IMR-90 (cell line): ENCODE data around the gene IRAG1. TPM values are rescaled to one million over a fixed set of nuclear protein-coding genes. Genes with fewer than 3 reads are reported as not detected.

Experiments
- ATAC-seq: fragments of 200-7000 bp; cut with Tn5 transposase; 2 replicates; pipeline ENCODE4 v1.9.1; 2020; ENCODE audit warnings: low read depth, mild to moderate bottlenecking, moderate library complexity
- BruUV-seq: library from RNA; stranded (reverse); fragments of 400-500 nt; replicated peaks from 2 replicates; lab custom pipeline; 2021; lab: Mats Ljungman, UMichigan
- CTCF ChIA-PET: fragments of 300-600 bp; formaldehyde crosslinking; extraction: SDS; loops from one replicate; lab custom pipeline; 2021; ENCODE audit warnings: antibody characterized with exemption; lab: Yijun Ruan, JAX
- POLR2A ChIA-PET: fragments of 300-600 bp; sonication (Branson Sonifier 250); formaldehyde crosslinking; loops from one replicate; lab custom pipeline; 2022; ENCODE audit warnings: antibody characterized with exemption; ENCODE audit not compliant: unreplicated experiment; lab: Charles Lee
- DNase-seq: peaks from one replicate; pipeline ENCODE4 v3.0.0; 2013
- H2AFZ ChIP-seq: replicated peaks from 2 replicates; pipeline ENCODE3; 2013; ENCODE audit warnings: low read length, mild to moderate bottlenecking; ENCODE audit not compliant: poor library complexity
- H2AK5ac ChIP-seq: 2 replicates; pipeline ENCODE4 v1.6.1; 2013; ENCODE audit warnings: low read depth, low read length, inconsistent platforms
- H2AK9ac ChIP-seq: replicated peaks from 2 replicates; pipeline ENCODE3; 2013; ENCODE audit warnings: mild to moderate bottlenecking, low read depth, low read length, moderate library complexity; ENCODE audit not compliant: poor library complexity
- H2BK120ac ChIP-seq: 2 replicates; pipeline ENCODE4 v1.6.1; 2013; ENCODE audit warnings: low read depth, low read length, inconsistent platforms
- H2BK15ac ChIP-seq: 3 replicates; pipeline ENCODE4 v1.6.1; 2013; ENCODE audit warnings: low read depth, low read length, inconsistent platforms
- H2BK20ac ChIP-seq: 2 replicates; pipeline ENCODE4 v1.6.1; 2013; ENCODE audit warnings: low read depth, mild to moderate bottlenecking, inconsistent platforms, low read length, moderate library complexity
- H2BK5ac ChIP-seq: 2 replicates; pipeline ENCODE4 v1.6.1; 2013; ENCODE audit warnings: mild to moderate bottlenecking, low read depth, low read length, inconsistent platforms; ENCODE audit not compliant: poor library complexity, severe bottlenecking
- H3K14ac ChIP-seq: replicated peaks from 2 replicates; pipeline ENCODE4 v1.6.1; 2013; ENCODE audit warnings: low read depth, low read length, inconsistent platforms
- H3K18ac ChIP-seq: 2 replicates; pipeline ENCODE4 v1.6.1; 2013; ENCODE audit warnings: low read depth, low read length, control low read depth
- H3K23ac ChIP-seq: 2 replicates; pipeline ENCODE4 v1.6.1; 2013; ENCODE audit warnings: low read depth, low read length, inconsistent platforms
- H3K27ac ChIP-seq: 2 replicates; pipeline ENCODE4 v1.5.1; 2013; ENCODE audit warnings: mild to moderate bottlenecking, control low read depth, low read length; ENCODE audit not compliant: insufficient read depth
- H3K27me3 ChIP-seq: 2 replicates; pipeline ENCODE4 v1.6.1; 2013; ENCODE audit warnings: low read length; ENCODE audit not compliant: control insufficient read depth, insufficient read depth
- H3K36me3 ChIP-seq: 2 replicates; pipeline ENCODE4 v1.6.1; 2013; ENCODE audit warnings: low read length, mixed read lengths; ENCODE audit not compliant: control insufficient read depth, insufficient read depth
- H3K4ac ChIP-seq: 2 replicates; pipeline ENCODE4 v1.6.1; 2013; ENCODE audit warnings: low read depth, low read length, inconsistent platforms
- H3K4me1 ChIP-seq: 2 replicates; pipeline ENCODE4 v1.6.1; 2013; ENCODE audit warnings: low read length, mixed read lengths; ENCODE audit not compliant: control insufficient read depth, insufficient read depth
- H3K4me2 ChIP-seq: 2 replicates; pipeline ENCODE4 v1.6.1; 2013; ENCODE audit warnings: low read depth, mild to moderate bottlenecking, control low read depth, low read length, moderate library complexity
- H3K4me3 ChIP-seq: 2 replicates; pipeline ENCODE4 v1.5.1; 2013; ENCODE audit warnings: low read depth, mild to moderate bottlenecking, control low read depth, low read length, moderate library complexity; ENCODE audit not compliant: insufficient read depth
- H3K56ac ChIP-seq: 2 replicates; pipeline ENCODE4 v1.6.1; 2013; ENCODE audit warnings: low read length, inconsistent platforms; ENCODE audit not compliant: insufficient read depth; ENCODE audit errors: extremely low read depth
- H3K79me1 ChIP-seq, 2 experiments: 2 replicates each; pipeline ENCODE4 v1.6.1; 2013; ENCODE audit warnings: low read length in 2 of 2, inconsistent platforms in 1 of 2, low read depth in 1 of 2
- H3K9ac ChIP-seq: 2 replicates; pipeline ENCODE4 v1.6.1; 2013; ENCODE audit warnings: low read depth, low read length, control low read depth
- H3K9me1 ChIP-seq: 2 replicates; pipeline ENCODE4 v1.6.1; 2013; ENCODE audit warnings: low read length, inconsistent platforms; ENCODE audit not compliant: insufficient read depth
- H3K9me3 ChIP-seq: 2 replicates; pipeline ENCODE4 v1.6.1; 2013; ENCODE audit warnings: low read length; ENCODE audit not compliant: control insufficient read depth, insufficient read depth
- H4K20me1 ChIP-seq: 2 replicates; pipeline ENCODE4 v1.6.1; 2013; ENCODE audit warnings: low read length, inconsistent platforms; ENCODE audit not compliant: insufficient read depth
- H4K5ac ChIP-seq: 2 replicates; pipeline ENCODE4 v1.6.1; 2013; ENCODE audit warnings: mild to moderate bottlenecking, low read depth, low read length, control low read depth
- H4K8ac ChIP-seq, 2 experiments: 2 replicates each; pipeline ENCODE4 v1.6.1; 2013; ENCODE audit warnings: low read depth in 2 of 2, low read length in 2 of 2, control low read depth in 1 of 2, inconsistent platforms in 1 of 2
- H4K91ac ChIP-seq: 2 replicates; pipeline ENCODE4 v1.6.1; 2013; ENCODE audit warnings: low read depth, low read length, inconsistent platforms; ENCODE audit not compliant: insufficient read depth
- CEBPB ChIP-seq: IDR thresholded peaks from 2 replicates; pipeline ENCODE4 v1.6.1; 2012; ENCODE audit warnings: low read depth, low read length, improper control_type of control experiment
- CHD1 ChIP-seq: IDR thresholded peaks from 2 replicates; pipeline ENCODE4 v1.6.1; 2012; ENCODE audit warnings: low read depth, low read length, improper control_type of control experiment
- ELK1 ChIP-seq: fragments of 150-350 bp; IDR thresholded peaks from 2 replicates; pipeline ENCODE4 v1.6.1; 2016; ENCODE audit warnings: low read depth, mild to moderate bottlenecking, low read length, moderate library complexity, borderline replicate concordance
- MAFK ChIP-seq: IDR thresholded peaks from 2 replicates; pipeline ENCODE4 v1.6.1; 2012; ENCODE audit warnings: low read depth, low read length, improper control_type of control experiment
- NFE2L2 ChIP-seq: fragments of 150-350 bp; IDR thresholded peaks from 2 replicates; pipeline ENCODE4 v1.6.1; 2016; ENCODE audit warnings: low read depth, mild to moderate bottlenecking, low read length
- RAD21 ChIP-seq: IDR thresholded peaks from 2 replicates; pipeline ENCODE4 v1.6.1; 2012; ENCODE audit warnings: low read length, improper control_type of control experiment
- RCOR1 ChIP-seq: IDR thresholded peaks from 2 replicates; pipeline ENCODE4 v1.6.1; 2012; ENCODE audit warnings: mild to moderate bottlenecking, low read length, improper control_type of control experiment; ENCODE audit not compliant: insufficient replicate concordance
- SMC3 ChIP-seq: fragments of 150-350 bp; IDR thresholded peaks from 2 replicates; pipeline ENCODE4 v1.6.1; 2016; ENCODE audit warnings: low read depth, mild to moderate bottlenecking, antibody characterized with exemption, low read length, moderate library complexity
- WGBS, 2 experiments: methylation state at CpG; one replicate each; pipeline versions ENCODE4 v1.1.5 to v1.1.7; 2013; ENCODE audit warnings: missing lambda C conversion rate in 2 of 2; ENCODE audit not compliant: insufficient read length in 1 of 2; ENCODE audit errors: extremely low coverage in 2 of 2; 5-methylcytosine and 5-hydroxymethylcytosine counted together
- dilution Hi-C: fragments of 300-500 bp; cut with HindIII; formaldehyde crosslinking; loops from one replicate; pipeline ENCODE4 v1.14.3; 2018; ENCODE audit warnings: low sequenced_read_pairs; ENCODE audit not compliant: unreplicated experiment
- in situ Hi-C: fragments of 300-500 bp; cut with MboI; formaldehyde crosslinking; loops from 3 replicates; pipeline ENCODE4 v1.14.3; 2019; ENCODE audit warnings: low sequenced_read_pairs, inconsistent platforms, mixed read lengths
- intact Hi-C: fragments of 100-400 bp; cut with micrococcal nuclease; formaldehyde crosslinking; loops from 2 replicates; pipeline ENCODE4 v1.10.0; 2022
- polyA plus RNA-seq, 3 experiments: library from polyadenylated mRNA; depleted of rRNA; stranded (reverse); fragments of >200 nt; gene quantifications; 2 replicates each; pipeline ENCODE4 v1.2.3, GENCODE V29; 2012; ENCODE audit warnings: low replicate concordance in 1 of 3
- total RNA-seq: library from RNA; depleted of rRNA; stranded (reverse); fragments of >200 nt; gene quantifications from 2 replicates; pipeline ENCODE4 v1.2.3, GENCODE V29; 2012

The IRAG1 gene
- total and polyA plus RNA-seq, 2 of the 4 experiments (the other 2 are of a cell fraction), result 19.4 to 25.8 TPM

- Histone ChIP-seq H3K4me1 (peaks cover 30% of the 10 kb centered on the region), H3K27me3 (no peaks in the 10 kb centered on the region), H3K23ac (peak overlapping the region; percentile 90), H3K18ac (peak overlapping the region; percentile 99), H3K14ac (peak overlapping the region; percentile 92), H3K9me1 (peaks cover 53% of the 10 kb centered on the region), H3K4me3 (no peak overlapping the region), H3K36me3 (peaks cover 16% of the 10 kb centered on the region; the same call in 1 of the 2 replicates), H2BK20ac (peak overlapping the region; percentile 99), H2AFZ (peak overlapping the region; percentile 68), H2AK5ac (peak overlapping the region; percentile 80), H3K79me1 (peaks cover 29 to 88% of the 10 kb centered on the region in 2 experiments), H3K9ac (peak overlapping the region; percentile 56), H2BK5ac (peak overlapping the region; percentile 99), H3K56ac (peak overlapping the region; percentile 78), H4K5ac (peak overlapping the region; percentile 99), H2BK120ac (peak overlapping the region; percentile 97), H2BK15ac (peak overlapping the region; percentile 89), H2AK9ac (peak overlapping the region; percentile 90), H3K27ac (peak overlapping the region; percentile 89), H4K91ac (peak overlapping the region; percentile 97), H3K4me2 (peak overlapping the region; percentile 65), H4K20me1 (0 out of 2 replicates have a peak, but pooled peaks cover 4% of the 10 kb centered on the region), H3K4ac (peak overlapping the region; percentile 96), H3K9me3 (no peaks in the 10 kb centered on the region), H4K8ac (peak overlapping the region; percentile 38 to 96; a peak in 3 of 4 replicates)
- dilution Hi-C loops (no loop called here), in situ Hi-C loops (no loop called here), intact Hi-C loops (loop anchor here (2.0 kb wide), 1 partner anchor 68 kb away; no protein-coding TSS in a partner anchor)
- ChIA-PET POLR2A (interaction anchor here (1.3 kb wide), 1 partner anchor 26 kb away, joined by 10 read pairs; the partner anchor contains the start of gene IRAG1), CTCF (no interaction called here)
- WGBS, 2 experiments, result 8% methylated on average over 2 of the region's 6 CpGs; no CpG with 5 or more reads in 1 of the 2 experiments
- ATAC-seq (peak; percentile 69), DNase-seq (peak; percentile 74)
- no peak for TF ChIP-seq ELK1
- peak; percentile 92 for TF ChIP-seq NFE2L2
- no peak for TF ChIP-seq CHD1
- no peak for TF ChIP-seq RCOR1
- no peak for TF ChIP-seq SMC3
- TF ChIP-seq MAFK, result peak; percentile 72
- TF ChIP-seq CEBPB, result no peak
- no peak for TF ChIP-seq RAD21
- BruUV-seq, result no TSS peak
Observed at GRCh38 chr11:10666556-10667520, 26.7 kb downstream of the IRAG1 start.
